H54 (cell line): Measurements from ENCODE around the gene SLFN14.
"Not testable (repeated sequence)": the region's sequence is repeated elsewhere in the genome, so short reads cannot be mapped to it uniquely, and the experiment has no call there.

Experiments
- DNase-seq: peaks from one replicate; pipeline ENCODE4 v3.0.0; 2011; ENCODE audit warnings: low spot score, mixed read lengths; ENCODE audit not compliant: insufficient read length
- FAIRE-seq: peaks from 3 replicates; lab custom pipeline; 2011; peaks lifted over from hg19 to GRCh38; lab: Jason Lieb, UNC
- POLR2A ChIP-seq: IDR thresholded peaks from 2 replicates; pipeline ENCODE4 v1.6.1; 2011; ENCODE audit warnings: low read depth, mild to moderate bottlenecking, low read length

Gene SLFN14

DNA sequence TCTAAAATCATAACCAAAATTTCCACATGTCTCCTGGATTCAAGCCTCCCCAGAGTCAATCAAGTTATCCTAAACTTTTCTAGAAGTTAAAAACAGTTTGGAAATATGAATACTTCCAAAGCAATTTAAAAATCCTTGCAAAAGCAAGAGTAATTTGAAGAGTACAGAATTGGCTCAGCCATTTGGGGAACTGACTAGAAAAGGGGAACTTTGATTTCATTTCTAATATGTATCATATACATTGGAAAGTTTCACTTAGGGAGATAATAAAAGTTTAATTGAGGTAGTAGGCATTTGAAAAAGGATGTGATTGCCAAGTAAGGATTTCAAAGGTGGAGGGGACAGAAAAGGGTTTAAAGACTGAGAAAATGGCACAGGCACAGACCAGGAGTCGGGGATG, 14.1 kb downstream of the SLFN14 start:
- TF ChIP-seq POLR2A = no peak
- DNase-seq (no peak), FAIRE-seq (no peak)

DNA sequence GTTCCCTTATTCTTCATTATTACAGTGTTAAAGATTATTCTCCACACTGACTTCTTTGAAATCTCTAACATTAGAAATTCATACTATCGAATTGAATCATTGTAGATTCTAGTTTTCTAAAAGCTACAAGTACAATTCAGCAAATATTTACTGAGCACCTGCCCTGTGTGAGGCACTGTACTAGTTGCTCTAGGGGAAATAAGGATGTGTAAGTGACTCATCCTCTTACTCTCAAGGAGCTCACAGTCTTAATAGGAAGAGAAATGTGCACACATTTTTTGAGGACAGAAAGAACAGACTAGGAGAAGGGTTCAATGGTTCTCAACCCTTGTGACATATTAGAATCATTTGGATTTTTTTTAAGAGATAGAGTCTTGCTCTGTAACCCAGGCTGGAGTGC, 15.5 kb downstream of the SLFN14 start:
- FAIRE-seq = no peak
- TF ChIP-seq POLR2A = no peak
- DNase-seq = no peak

DNA sequence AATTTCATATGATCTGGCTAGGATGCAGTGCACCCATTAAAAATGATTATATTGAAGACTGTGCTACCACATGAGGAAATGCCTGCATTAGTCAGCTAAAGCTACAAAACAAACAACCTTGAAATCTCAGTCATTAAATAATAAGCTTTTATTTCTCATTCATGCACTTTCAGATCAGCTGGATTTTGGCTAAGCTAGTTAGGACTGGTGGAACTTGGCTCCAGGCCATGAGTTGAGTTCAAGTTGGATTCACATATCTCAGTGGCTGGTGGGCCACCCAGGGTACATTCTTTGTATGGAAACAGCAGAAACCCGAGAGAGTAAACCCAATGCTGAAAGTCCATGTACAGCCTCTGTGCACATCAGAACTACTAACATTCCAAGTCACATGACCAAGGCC, 16.8 kb downstream of the SLFN14 start:
- FAIRE-seq (no peak), DNase-seq (no peak)
- TF ChIP-seq POLR2A = no peak

DNA sequence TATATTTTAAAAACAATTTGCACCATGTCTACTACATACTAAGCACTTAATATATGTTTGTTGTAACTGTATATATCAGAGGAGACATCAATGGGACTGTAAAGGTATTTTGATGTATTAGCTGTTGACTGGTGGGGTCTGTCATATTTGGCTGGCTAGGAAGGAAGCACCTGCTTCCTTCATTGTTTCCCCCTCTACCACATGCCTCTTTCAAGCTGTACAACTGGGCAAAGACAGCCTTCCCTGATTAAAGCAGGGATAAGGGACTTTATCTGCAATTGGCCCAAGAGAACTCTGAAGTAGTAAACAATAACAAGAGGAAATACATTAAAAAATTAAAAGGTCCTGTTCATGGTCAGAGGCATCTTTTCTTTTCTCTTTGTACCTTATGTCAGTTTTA, 17.6 kb downstream of the SLFN14 start:
- no peak for FAIRE-seq
- no peak for TF ChIP-seq POLR2A

DNA sequence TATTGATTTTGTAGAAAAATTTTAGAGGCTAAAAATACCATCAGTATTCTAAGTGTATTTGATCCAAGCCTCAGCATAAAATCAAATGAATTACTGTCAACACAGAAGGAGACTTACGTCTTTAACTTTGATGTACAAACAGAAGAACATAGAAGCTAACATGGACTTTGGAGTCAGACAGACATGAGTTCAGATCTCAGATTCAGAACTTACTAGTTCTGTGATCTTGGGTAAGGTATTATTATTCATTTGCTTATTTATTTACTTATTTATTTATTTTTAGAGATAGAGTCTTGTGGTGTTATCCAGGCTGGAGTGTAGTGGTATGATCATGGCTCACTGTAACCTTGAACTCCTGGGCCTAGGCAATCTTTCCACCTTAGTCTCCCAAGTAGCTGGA, 19.2 kb downstream of the SLFN14 start:
- no peak for FAIRE-seq
- no peak for DNase-seq
- TF ChIP-seq POLR2A = no peak

More for the DNA sequence above, 17.6 kb downstream of the SLFN14 start:
- no peak for DNase-seq

DNA sequence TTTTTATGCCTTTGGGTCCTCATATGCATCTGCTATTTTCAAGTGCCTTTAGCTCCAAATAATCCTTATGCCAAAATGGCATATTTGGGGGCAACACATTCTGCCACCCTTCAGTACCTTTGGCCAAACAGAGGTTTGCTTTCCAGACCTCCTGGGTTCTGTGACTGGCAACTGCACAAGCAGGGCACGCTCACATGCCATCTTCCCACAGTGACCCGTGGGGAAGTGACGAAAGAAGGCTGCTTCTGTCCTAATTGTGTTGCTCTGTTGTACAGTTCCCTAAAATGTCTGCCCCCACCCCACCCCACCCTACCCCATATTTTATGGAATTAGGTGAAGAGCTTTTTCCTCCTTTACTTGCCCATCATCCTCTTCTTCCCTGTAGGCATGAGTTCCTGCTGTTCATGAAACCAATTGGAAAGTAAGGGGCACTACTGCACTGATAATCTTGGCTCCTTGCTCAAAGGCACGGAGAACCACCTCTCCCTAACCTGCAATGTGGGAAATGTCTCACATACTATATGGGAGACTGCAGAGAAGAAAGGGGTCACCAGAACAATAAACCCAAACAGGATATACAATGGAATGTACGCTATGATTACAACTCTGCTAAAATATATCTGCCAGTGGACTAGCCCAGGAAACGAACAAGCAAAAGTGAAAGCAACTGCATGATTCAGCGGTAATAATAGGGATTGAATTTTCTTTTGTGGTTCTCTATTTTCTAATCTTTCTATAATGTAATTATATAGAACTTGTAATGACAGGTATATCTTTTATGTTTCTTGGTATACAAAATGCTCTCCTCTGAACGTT, 19.8 kb downstream of the SLFN14 start:
- no peak for FAIRE-seq
- TF ChIP-seq POLR2A = no peak
- DNase-seq = peak; percentile 19

DNA sequence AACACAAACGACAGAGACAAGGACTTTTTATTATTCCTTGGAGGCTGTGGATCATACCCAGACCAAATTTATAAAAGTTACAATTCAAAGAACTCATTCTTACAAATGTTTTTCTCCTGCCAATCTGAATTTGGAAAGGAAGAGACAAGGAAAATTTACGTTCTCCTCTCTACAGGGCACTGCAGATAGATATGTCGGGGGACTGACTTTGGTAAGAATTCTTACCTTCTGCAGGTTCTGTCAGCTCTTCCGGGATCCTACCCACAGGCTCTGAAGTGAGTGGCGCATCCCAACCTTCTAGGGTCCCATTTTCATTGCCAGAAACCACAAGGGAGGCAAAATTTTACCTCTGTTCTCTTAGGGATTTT, 21.0 kb downstream of the SLFN14 start:
- DNase-seq (no peak), FAIRE-seq (no peak)
- TF ChIP-seq POLR2A = no peak

DNA sequence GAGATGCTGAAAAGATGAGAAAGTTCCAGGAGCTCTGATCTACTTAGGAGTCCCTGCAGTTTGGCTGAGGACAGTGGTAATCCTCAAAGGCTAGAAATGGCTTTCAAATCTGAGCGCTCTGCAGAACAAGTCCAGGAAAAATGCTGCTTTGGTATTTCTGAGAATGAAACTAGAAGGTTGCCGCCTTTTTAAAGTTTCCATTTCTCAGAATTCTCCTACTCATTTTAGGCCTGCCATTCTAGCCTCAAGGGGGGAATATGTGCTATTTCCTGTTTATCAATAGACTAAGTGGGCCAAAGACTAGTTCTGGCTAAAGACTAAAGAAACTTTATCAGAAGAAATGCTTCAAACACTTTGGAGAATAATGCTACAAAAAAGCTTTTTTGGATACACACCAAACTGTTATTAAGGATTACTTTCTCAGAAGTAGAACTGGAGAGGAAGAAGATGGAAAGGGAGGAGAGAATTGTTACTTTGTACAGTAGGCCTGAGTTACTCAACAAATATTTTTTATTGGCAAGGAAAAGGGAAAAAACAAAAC, 22.9 kb downstream of the SLFN14 start, which contains the start of gene SLFN12L:
Gene SLFN12L, minus strand, starts transcription at position 78 of the 541 bp plus-strand sequence. CDS start 15,314 bp downstream, outside the sequence.
- no peak for FAIRE-seq

DNA sequence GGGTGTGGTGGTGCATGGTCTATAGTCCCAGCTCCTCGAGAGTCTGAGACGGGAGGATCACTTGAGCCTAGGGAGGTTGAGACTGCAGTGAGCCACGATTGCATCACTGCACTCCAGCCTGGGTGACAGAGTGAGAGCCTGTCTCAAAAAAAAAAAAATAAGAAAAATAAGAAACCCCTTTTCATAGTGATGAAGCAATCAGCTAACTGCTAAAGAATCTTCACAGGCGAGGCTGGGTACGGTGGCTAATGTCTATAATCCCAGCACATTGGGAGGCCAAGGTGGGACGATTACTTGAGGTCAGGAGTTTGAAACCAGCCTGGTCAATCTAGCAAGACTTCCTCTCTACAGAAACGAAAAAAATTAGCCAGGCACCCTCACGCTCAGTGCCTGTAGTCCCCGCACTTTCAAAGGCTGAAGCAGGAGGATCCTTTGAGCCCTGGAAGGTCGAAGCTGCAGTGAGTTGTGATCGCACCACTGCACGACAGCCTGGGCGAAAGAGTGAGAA, 23.9 kb downstream of the SLFN14 start:
- FAIRE-seq = no peak
- TF ChIP-seq POLR2A = no peak
- no peak for DNase-seq

More for the DNA sequence above, 22.9 kb downstream of the SLFN14 start, which contains the start of gene SLFN12L:
- no peak for DNase-seq
- no peak for TF ChIP-seq POLR2A

DNA sequence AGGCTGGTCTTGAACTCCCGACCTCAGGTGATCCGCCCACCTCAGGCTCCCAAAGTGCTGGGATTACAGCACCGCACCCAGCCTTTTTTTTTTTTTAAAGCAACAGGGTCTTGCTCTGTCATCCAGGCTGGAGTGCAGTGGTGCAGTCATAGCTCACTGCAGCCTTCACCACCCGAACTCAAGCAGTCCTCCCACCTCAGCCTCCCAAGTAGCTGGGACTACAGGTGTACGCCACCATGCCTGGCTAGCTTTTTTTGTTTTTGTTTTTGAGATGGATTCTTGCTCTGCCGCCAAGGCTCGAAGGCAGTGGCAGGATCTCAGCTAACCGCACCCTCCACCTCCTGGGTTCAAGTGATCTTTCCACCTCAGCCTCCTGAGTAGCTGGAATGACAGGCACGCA, 25.2 kb downstream of the SLFN14 start:
- DNase-seq, FAIRE-seq: not testable (repeated sequence)

DNA sequence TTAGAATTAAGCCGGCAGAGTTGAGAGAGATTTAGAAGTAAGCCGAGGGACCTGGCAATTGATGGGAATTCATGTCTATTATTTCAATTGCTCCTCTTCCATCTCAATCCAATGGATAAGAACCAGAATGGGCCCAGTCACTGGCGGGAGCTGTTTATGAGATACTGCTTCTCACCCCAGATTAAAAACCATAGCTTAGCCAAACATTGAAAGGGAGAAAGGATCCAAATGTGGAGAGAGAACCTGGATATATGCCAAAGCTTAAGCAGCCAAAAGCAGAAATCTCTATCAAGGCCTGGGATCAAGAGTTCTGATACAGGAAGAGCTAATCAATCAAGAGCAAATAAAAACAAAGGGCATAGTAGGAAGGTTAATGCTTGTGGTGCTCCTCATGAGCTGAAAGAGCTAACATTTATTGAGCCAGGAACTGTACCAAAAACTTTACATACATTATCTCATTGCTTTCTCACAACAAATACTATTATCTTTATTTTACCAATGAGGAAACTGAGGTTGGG, 26.0 kb downstream of the SLFN14 start:
- no peak for TF ChIP-seq POLR2A
- FAIRE-seq (no peak), DNase-seq (no peak)

DNA sequence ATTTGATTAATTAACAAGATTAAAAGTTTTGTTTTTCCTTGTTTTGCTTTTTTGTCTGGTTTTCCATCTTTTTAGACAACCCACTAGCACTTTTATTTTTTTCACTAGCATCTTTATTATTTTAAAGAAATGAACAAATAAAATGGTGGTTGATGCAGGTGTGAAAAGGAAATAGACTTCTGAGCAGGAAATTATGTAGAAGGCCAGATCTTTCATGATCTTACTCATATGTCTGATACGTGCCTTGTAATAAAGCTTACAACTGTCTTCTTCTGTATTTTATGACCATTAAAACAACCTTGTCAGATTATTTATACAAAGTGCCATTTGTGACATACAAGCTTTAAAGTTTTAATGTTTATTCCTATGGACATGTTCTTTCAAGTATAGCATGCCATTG, 29.5 kb downstream of the SLFN14 start:
- no peak for FAIRE-seq
- no peak for DNase-seq
- no peak for TF ChIP-seq POLR2A

DNA sequence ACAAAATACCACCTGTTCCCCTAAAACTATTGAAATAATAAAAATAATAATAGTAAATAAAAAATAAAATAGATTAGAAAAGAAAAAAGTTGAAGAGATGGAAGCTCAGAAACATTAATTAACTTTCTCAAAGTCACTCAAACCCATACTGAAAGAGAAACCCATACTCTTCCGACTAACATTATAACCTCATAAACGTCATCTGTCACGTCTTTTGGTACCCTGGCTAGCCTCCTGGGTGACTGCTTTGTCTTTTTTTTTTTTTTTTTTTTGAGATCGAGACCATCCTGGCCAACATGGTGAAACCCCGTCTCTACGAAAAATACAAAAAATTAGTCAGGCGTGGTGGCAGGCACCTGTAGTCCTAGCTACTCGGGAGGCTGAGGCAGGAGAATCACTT, 30.8 kb downstream of the SLFN14 start:
- FAIRE-seq (no peak), DNase-seq (no peak)
- no peak for TF ChIP-seq POLR2A

DNA sequence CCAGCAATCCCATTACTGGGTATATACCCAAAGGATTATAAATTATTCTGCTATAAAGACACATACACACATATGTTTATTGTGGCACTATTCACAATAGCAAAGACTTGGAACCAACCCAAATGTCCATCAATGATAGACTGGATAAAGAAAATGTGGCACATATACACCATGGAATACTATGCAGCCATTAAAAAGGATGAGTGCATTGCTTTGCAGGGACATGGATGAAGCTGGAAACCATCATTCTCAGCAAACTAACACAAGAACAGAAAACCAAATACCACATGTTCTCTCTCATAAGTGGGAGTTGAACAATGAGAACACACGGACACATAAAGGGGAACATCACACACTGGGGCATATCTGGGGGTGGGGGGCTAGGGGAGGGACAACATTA, 31.3 kb downstream of the SLFN14 start:
- not testable (repeated sequence) for DNase-seq, FAIRE-seq
